OCI-LY7 (cell line): ENCODE results near the gene LILRB2.

Experiments used
- CTCF ChIP-seq: fragments of 200-600 bp; sonication (generic); conservative IDR thresholded peaks from 2 replicates; pipeline ENCODE4 v1.5.1; 2014; ENCODE audit warnings: mild to moderate bottlenecking, antibody characterized with exemption, low read length, moderate library complexity, mixed read lengths
- EZH2phosphoT487 ChIP-seq: fragments of 200-600 bp; sonication (generic); IDR thresholded peaks from 2 replicates; pipeline ENCODE4 v1.6.1; 2018; ENCODE audit warnings: low read depth, borderline replicate concordance, mild to moderate bottlenecking, mixed run types, antibody characterized with exemption, low read length, moderate library complexity, mixed read lengths

GRCh38 chr19:54248016-54248601 is 32.8 kb downstream of the LILRB2 start:
- TF ChIP-seq CTCF: no peak
- TF ChIP-seq EZH2phosphoT487: no peak
